ENCODE measurements around the gene SYTL3. TPM values are rescaled to one million over a fixed set of nuclear protein-coding genes. Genes with fewer than 3 reads are reported as not detected.
A peak's percentile ranks its signal among the peaks of the same experiment; 100 is the strongest.

Gene SYTL3
- total and polyA plus RNA-seq, 9 of the 15 experiments (the other 6 are each of a cell fraction or from before 2014, with no cell fraction given) = 0.04 to 0.46 (median 0.17) TPM; not detected in 1

DNA sequence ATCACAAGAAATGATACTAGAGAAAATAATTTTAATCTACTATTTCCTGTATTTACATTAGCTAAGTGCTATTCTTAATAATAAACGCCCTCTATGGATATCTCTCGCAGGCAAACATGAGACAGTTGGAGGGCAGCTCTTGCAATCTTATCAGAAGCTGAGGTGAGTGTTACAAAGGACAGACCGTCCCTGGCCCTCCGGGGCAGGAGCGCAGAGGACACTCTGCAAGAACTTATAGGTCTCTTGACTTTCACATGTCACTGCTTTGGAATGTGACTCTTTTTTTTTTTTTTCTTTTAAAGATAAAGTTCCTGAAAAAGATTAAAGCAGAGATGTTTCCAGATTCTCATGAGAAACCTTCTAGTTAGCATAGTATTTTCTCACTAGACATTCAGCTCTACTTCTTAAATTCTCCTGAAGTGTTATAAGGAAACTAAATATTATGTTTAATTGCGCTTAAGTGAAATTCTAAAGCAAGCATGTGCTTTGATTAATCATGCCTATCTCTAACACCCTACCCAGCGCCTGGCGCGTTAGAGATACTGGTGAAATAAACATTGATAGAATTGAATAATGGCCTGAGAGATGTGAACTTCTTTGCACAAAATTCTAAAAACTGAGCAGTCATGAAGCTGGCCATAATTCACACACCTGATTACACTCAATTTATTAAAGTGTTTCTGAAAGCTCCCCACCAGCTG lies 57.4 kb downstream of the SYTL3 start (continued):
- TF ChIP-seq CEBPG (CRISPR knock-in tag; IDR thresholded peaks at IDR 0.05) (no peak), CEBPG (tag; conservative IDR thresholded peaks at IDR 0.05 in 1 of 2, IDR thresholded peaks at IDR 0.05 in 1 of 2) (no peak), TAL1 (IDR thresholded peaks at IDR 0.05) (peak; percentile 28; the same call in 1 of the 2 replicates), GTF2A2 (tag; IDR thresholded peaks at IDR 0.05) (no peak), MCM7 (IDR thresholded peaks at IDR 0.05) (no peak), MCM3 (IDR thresholded peaks at IDR 0.05) (no peak), SETDB1 (IDR thresholded peaks at IDR 0.05; ENCODE audit: low read length) (no peak), RBM15 (IDR thresholded peaks at IDR 0.05; ENCODE audit: insufficient read depth, low read length) (no peak), KLF1 (tag; IDR thresholded peaks at IDR 0.05) (no peak), ZNF785 (CRISPR knock-in tag; IDR thresholded peaks at IDR 0.05) (no peak), CC2D1A (IDR thresholded peaks at IDR 0.05) (no peak), NCOA4 (IDR thresholded peaks at IDR 0.05; ENCODE audit: partially characterized antibody) (no peak), USF2 (CRISPR knock-in tag; IDR thresholded peaks at IDR 0.05) (no peak), GATAD2B (IDR thresholded peaks at IDR 0.05; ENCODE audit: borderline replicate concordance) (no peak), SP1 (CRISPR knock-in tag; IDR thresholded peaks at IDR 0.05) (no peak), CREB3 (tag; conservative IDR thresholded peaks at IDR 0.05; ENCODE audit: low read depth) (no peak), IRF1 (CRISPR knock-in tag; IDR thresholded peaks at IDR 0.05; ENCODE audit: borderline replicate concordance) (no peak), ZNF133 (CRISPR knock-in tag; IDR thresholded peaks at IDR 0.05) (no peak), TEAD4 (IDR thresholded peaks at IDR 0.05; ENCODE audit: low read length) (peak; percentile 64), TEAD4 (CRISPR knock-in tag; IDR thresholded peaks at IDR 0.05; ENCODE audit: borderline replicate concordance) (no peak), TEAD2 (tag; IDR thresholded peaks at IDR 0.05) (peak; percentile 26; the same call in 1 of the 2 replicates), SMARCB1 (IDR thresholded peaks at IDR 0.05; ENCODE audit: insufficient read length, low read depth) (no peak), ZNF561 (CRISPR knock-in tag; conservative IDR thresholded peaks at IDR 0.05) (no peak), ZNF12 (CRISPR knock-in tag; IDR thresholded peaks at IDR 0.05) (no peak), CBFA2T2 (conservative IDR thresholded peaks at IDR 0.05) (0 out of 2 replicates have a peak, but pooled peaks have one; percentile 19), E2F3 (CRISPR knock-in tag; IDR thresholded peaks at IDR 0.05) (no peak), CBFA2T3 (IDR thresholded peaks at IDR 0.05) (peak; percentile 68), TCF3 (CRISPR knock-in tag; IDR thresholded peaks at IDR 0.05) (peak; percentile 51), GABPA (tag; conservative IDR thresholded peaks at IDR 0.05; ENCODE audit: low read depth) (peak; percentile 22; the same call in 1 of the 2 replicates), SRSF7 (optimal IDR thresholded peaks at IDR 0.05; ENCODE audit: low read depth, low read length) (no peak), ESRRA (IDR thresholded peaks at IDR 0.05; ENCODE audit: borderline replicate concordance, low read depth) (peak; percentile 89)

All from K562 (cell line).